ENCODE measurements around the gene PRSS27.
"Not testable (repeated sequence)": the region's sequence is repeated elsewhere in the genome, so short reads cannot be mapped to it uniquely, and the experiment has no call there.

The PRSS27 gene

GRCh38 chr16:2704166-2704982, 15.7 kb downstream of the PRSS27 start:
- no peak for DNase-seq
- TF ChIP-seq GATA1 (IDR thresholded peaks at IDR 0.05; ENCODE audit: low read depth, low read length) = no peak
- TF ChIP-seq POLR2A (IDR thresholded peaks at IDR 0.05; ENCODE audit: low read length) = no peak

DNA sequence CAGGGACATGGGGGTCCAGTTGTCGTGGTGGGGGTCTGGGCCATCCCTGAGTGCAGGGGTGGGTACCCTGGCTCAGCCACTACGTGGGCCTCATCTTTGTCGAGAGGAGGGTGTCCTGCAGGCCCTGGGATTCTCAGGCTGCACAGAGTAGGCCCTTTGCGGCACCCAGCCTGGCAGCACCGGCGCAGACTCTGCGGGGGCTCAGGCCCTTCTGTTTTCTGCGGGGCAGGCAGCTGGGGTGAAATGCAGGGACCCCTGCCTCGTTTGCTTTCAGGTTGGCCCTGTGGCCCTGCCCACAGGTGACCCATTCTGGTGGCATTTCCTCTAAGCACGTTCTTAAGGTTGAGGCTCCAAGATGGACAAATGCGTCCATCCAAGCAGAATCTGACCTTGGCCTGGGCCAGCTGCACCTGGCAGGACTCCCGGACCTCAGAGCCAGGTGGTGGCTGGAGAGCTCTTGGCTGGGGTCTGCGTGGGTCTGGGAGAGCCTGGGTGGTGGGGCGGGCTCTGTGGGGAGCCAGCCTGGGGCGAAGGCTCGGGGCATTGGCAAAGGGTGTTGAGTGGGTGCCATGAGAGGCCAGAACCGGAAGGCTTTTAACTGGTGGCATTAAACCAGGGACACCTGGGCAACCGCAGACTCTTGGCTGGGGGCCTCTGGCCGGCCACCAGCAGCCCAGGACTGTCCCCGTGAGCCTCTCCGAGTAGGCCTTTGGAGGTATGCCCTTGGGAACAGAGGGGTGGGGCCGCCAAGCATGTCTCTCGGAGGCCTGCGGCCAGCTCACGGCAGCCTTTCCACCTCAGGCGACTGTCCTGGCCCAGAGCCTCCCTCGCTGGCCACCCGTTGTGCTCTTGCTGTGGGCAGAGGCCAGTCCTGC, 16.9 kb downstream of the PRSS27 start:
- no peak for DNase-seq
- TF ChIP-seq POLR2A (IDR thresholded peaks at IDR 0.05; ENCODE audit: low read length) (no peak), GATA1 (IDR thresholded peaks at IDR 0.05; ENCODE audit: low read depth, low read length) (no peak)

- DNase-seq = no peak
- TF ChIP-seq POLR2A (IDR thresholded peaks at IDR 0.05; ENCODE audit: low read length) (no peak), GATA1 (IDR thresholded peaks at IDR 0.05; ENCODE audit: low read depth, low read length) (no peak)
Observed at GRCh38 chr16:2702438-2702825, 17.6 kb downstream of the PRSS27 start.

DNA sequence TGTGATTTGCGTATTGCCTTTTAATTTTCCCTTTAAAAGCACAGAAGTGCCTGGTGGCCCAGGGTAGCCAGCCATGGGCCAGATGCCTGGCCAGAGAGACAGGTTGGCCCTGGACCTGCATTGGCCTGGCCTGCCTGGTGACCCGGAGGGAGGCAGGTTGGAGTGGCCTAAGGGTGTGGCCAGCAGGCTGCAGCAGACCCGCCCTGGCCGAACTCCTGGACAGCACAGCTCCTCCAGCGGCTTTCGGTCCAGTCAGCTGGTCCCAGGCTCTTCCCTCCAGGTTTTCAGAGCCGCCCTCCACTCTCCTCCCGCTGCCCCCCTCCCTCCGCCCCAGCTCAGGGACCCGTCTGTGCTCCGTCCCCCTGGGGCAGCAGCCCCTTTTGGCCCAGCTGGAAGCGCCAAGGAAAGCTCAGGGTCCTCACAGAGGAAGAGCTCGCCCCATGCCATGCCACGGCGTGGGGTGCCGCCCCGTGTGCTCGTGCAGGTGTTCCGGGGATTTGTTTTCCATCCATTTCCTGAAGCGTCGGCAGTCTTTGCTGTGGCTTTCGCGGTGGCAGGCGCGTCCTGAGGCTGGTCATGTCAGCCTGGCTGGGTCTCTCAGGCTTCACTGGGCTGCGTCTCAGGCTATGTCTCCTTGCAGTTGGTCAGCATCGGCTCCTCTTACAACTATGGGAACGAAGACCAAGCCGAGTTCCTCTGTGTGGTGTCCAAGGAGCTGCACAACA, 18.1 kb downstream of the PRSS27 start:
- no peak for TF ChIP-seq POLR2A (IDR thresholded peaks at IDR 0.05; ENCODE audit: low read length)
- TF ChIP-seq GATA1 (IDR thresholded peaks at IDR 0.05; ENCODE audit: low read depth, low read length) = no peak
- DNase-seq = no peak

- TF ChIP-seq POLR2A (IDR thresholded peaks at IDR 0.05; ENCODE audit: low read length) (no peak), GATA1 (IDR thresholded peaks at IDR 0.05; ENCODE audit: low read depth, low read length) (no peak)
- no peak for DNase-seq
Observed at GRCh38 chr16:2701272-2701671, 18.8 kb downstream of the PRSS27 start.

DNA sequence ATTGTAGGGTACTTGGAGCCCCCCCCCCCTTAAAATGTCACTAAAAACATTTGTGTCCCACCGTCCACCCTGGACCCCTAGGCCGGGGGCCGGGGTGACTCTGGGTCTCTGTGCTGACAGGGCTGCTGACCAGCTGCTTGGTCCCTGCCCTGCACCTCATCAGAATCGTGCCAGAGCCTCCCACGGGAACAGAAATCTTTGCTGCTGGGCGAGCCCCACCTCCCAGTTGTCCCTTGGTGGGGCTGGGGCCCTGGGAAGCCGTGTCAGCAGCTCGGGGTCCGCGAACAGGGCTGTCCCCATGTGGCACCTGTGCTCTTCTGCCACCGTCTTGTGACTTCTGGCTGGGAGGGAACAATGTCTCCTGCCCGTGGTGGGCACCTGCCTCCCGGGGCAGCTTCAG, 19.2 kb downstream of the PRSS27 start:
- TF ChIP-seq POLR2A (IDR thresholded peaks at IDR 0.05; ENCODE audit: low read length) (no peak), GATA1 (IDR thresholded peaks at IDR 0.05; ENCODE audit: low read depth, low read length) (no peak)
- DNase-seq = no peak

GRCh38 chr16:2699791-2700600, 20.0 kb downstream of the PRSS27 start:
- DNase-seq = no peak
- TF ChIP-seq GATA1 (IDR thresholded peaks at IDR 0.05; ENCODE audit: low read depth, low read length) (no peak), POLR2A (IDR thresholded peaks at IDR 0.05; ENCODE audit: low read length) (no peak)

DNA sequence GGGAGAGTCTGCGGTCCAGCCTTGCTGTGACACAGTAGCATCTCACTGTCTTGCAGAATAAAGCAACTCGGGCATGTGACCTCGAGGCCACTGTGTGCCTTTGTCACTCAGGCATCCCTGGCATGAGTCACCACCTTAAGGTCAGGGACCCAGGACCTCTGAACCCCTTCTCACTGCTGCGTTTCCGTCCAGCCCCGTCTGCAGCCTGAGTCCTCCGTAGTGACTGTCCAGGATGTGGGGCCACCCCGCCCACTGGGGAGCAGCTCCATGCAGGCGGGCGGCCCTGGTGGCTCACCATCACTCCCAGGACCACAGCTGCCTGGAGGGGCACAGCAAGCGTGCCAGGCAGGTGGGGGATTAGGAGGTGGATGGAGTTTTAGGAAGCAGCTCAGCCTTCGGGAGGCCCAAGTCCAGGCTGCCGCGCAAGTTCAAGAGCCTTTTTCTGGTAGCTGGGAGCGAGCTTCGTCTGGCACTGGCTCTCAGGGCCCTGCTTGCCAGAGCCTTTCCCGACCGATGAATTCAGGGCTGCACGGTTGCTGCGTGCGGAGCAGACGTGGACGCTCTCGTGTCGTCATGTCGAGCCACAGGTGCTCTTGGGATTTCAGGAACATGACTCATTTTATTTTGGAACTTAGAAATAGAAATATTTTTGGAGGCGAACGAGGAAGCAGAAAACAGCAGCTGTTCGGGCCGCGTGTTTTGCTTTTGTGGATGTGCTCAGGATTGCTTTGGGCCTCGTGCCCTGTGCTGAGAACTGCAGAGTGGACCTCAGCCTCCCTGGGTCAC, 20.9 kb downstream of the PRSS27 start:
- no peak for DNase-seq
- TF ChIP-seq GATA1 (IDR thresholded peaks at IDR 0.05; ENCODE audit: low read depth, low read length) (no peak), POLR2A (IDR thresholded peaks at IDR 0.05; ENCODE audit: low read length) (no peak)

DNA sequence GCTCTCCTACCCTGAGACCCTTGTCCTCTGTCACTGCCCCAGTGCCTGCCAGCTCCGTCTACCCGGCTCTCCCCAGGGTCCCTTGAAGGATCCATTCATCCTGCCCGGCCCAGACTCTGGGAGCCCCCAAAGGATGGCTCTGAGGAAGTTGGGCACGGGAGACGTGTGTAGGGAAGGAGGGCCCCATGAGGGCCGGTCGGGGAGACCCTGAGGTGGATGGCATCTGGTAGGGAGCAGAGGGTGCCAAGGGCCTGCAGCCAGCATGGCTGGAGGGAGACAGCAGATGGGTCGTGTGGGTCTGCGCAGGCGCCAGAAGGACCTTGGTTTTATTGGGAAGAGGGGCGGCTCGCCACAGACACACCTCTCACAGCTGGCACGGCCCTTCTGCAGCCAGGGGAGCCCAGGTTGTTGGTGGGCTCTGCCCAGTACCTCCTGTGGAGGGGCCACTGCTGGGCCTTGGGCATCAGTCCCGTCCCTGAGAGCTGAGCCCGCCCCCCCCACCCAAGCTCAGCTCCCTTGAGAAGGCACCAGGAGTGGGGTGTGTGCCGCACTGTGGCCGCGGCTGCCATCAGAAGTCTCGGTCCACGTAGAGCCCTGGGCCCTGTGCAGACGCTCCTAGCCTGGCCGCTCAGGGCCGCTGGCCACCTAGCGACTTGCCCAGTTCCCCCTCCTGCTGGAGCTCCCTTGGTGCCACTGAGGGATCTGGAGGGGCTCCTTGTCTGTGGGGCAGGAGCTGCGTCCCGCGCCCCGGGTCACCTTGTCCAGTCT, 21.7 kb downstream of the PRSS27 start:
- TF ChIP-seq POLR2A (IDR thresholded peaks at IDR 0.05; ENCODE audit: low read length) (no peak), GATA1 (IDR thresholded peaks at IDR 0.05; ENCODE audit: low read depth, low read length) (no peak)

DNA sequence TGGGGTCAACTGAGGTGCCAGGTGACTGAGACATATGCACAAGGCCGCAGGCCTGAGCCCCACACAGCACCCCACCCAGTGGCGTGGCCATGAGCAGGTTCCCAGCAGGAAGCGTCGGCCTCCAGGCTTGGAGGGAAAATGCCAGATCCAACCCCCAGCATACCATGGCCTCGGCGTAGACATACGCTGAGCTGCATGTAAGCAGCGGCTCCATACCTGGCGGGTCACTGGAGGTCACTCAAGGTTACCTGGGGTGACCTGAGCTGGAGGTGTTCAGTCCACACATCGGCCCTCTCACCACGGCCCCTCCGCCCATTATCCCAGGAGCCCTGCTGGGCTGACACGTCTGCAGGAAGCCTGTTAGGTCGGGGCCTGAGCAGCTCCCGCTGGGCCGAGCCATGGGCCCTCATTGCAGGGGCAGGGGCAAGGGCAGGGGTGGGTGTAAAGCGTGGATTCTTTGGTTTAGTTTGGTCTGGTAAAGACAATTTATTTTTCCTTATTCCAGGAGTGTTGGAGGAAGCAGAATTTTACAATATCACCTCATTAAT, 22.5 kb downstream of the PRSS27 start:
- TF ChIP-seq POLR2A (IDR thresholded peaks at IDR 0.05; ENCODE audit: low read length) (no peak), GATA1 (IDR thresholded peaks at IDR 0.05; ENCODE audit: low read depth, low read length) (no peak)
- no peak for DNase-seq

More for the DNA sequence above, 21.7 kb downstream of the PRSS27 start:
- DNase-seq = no peak

DNA sequence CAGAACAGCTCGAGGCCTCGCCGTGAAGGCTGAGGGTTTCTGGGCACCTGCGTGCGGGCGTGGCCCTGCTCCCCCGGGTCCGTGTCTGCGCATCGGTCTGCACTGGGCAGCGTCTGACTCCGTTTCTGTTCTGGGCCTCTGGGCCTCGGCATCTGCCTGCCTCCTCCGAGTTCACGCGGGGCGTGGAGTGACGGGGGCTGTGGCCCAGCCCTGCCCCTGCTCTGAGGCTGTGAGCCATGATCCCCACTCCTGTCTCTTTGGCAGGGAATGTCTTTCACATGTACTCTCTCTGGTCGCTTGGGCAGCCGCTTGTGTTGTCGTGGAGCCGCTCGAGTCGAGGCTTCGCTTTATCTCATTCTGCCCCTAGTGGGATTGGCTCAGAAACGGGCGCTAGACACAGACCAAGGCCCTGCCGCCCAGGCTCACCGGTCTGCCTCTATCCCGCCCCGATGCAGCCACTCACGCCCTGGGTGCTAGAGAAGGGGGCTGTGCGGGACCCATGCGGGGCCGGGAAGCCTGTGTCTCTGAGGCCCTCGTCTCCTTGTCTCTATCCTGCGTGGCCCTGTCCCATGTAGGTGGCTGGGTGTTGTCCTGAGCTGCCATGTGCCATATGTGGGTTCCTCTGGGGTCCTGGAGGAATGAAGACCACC, 23.3 kb downstream of the PRSS27 start:
- not testable (repeated sequence) for DNase-seq
